ENCODE data around the gene TTC39C. TPM values are rescaled to one million over a fixed set of nuclear protein-coding genes. Genes with fewer than 3 reads are reported as not detected.
A peak's percentile ranks its signal among the peaks of the same experiment; 100 is the strongest.
"Not testable (repeated sequence)": the region's sequence is repeated elsewhere in the genome, so short reads cannot be mapped to it uniquely, and the experiment has no call there.

Gene TTC39C
- total RNA-seq, 1 donor from 2014 or later = 14.3 TPM

GRCh38 chr18:24023185-24023814, 8.7 kb downstream of the TTC39C start:
- peak; percentile 11 for DNase-seq (ENCODE audit: low spot score)
- no peak overlapping the region for H3K4me3 Mint-ChIP-seq (ENCODE audit: unreplicated experiment)
- no peak overlapping the region for H3K27ac Mint-ChIP-seq (ENCODE audit: unreplicated experiment)
- H3K27me3 Mint-ChIP-seq (ENCODE audit: unreplicated experiment) = no peaks in the 10 kb centered on the region
- TF ChIP-seq CTCF (IDR thresholded peaks at IDR 0.05; ENCODE audit: unreplicated experiment) = peak; percentile 14
- H3K4me1 Mint-ChIP-seq (ENCODE audit: unreplicated experiment) = peaks cover 13% of the 10 kb centered on the region
- H3K9me3 Mint-ChIP-seq (ENCODE audit: unreplicated experiment) = no peaks in the 10 kb centered on the region
- H3K36me3 Mint-ChIP-seq (ENCODE audit: low read depth, unreplicated experiment) = no peaks in the 10 kb centered on the region

GRCh38 chr18:24024425-24024824, 9.9 kb downstream of the TTC39C start:
- Mint-ChIP-seq H3K27ac (ENCODE audit: unreplicated experiment) (no peak overlapping the region), H3K36me3 (ENCODE audit: low read depth, unreplicated experiment) (no peaks in the 10 kb centered on the region), H3K4me3 (ENCODE audit: unreplicated experiment) (no peak overlapping the region), H3K27me3 (ENCODE audit: unreplicated experiment) (no peaks in the 10 kb centered on the region), H3K9me3 (ENCODE audit: unreplicated experiment) (no peaks in the 10 kb centered on the region), H3K4me1 (ENCODE audit: unreplicated experiment) (peaks cover 10% of the 10 kb centered on the region)
- no peak for TF ChIP-seq CTCF (IDR thresholded peaks at IDR 0.05; ENCODE audit: unreplicated experiment)
- DNase-seq (ENCODE audit: low spot score) = no peak

GRCh38 chr18:24026457-24026856, 11.9 kb downstream of the TTC39C start:
- no peak for DNase-seq (ENCODE audit: low spot score)
- Mint-ChIP-seq H3K27me3 (ENCODE audit: unreplicated experiment) (peaks cover 2% of the 10 kb centered on the region), H3K36me3 (ENCODE audit: low read depth, unreplicated experiment) (no peaks in the 10 kb centered on the region), H3K4me1 (ENCODE audit: unreplicated experiment) (peaks cover 11% of the 10 kb centered on the region), H3K9me3 (ENCODE audit: unreplicated experiment) (no peaks in the 10 kb centered on the region), H3K27ac (ENCODE audit: unreplicated experiment) (no peak overlapping the region), H3K4me3 (ENCODE audit: unreplicated experiment) (no peak overlapping the region)
- no peak for TF ChIP-seq CTCF (IDR thresholded peaks at IDR 0.05; ENCODE audit: unreplicated experiment)

GRCh38 chr18:24027156-24027827, 12.7 kb downstream of the TTC39C start:
- no peak for DNase-seq (ENCODE audit: low spot score)
- Mint-ChIP-seq H3K9me3 (ENCODE audit: unreplicated experiment) (no peaks in the 10 kb centered on the region), H3K4me1 (ENCODE audit: unreplicated experiment) (peaks cover 11% of the 10 kb centered on the region), H3K4me3 (ENCODE audit: unreplicated experiment) (no peak overlapping the region), H3K27me3 (ENCODE audit: unreplicated experiment) (peaks cover 3% of the 10 kb centered on the region), H3K27ac (ENCODE audit: unreplicated experiment) (no peak overlapping the region), H3K36me3 (ENCODE audit: low read depth, unreplicated experiment) (no peaks in the 10 kb centered on the region)
- no peak for TF ChIP-seq CTCF (IDR thresholded peaks at IDR 0.05; ENCODE audit: unreplicated experiment)

- not testable (repeated sequence) for DNase-seq (ENCODE audit: low spot score); H3K27me3 Mint-ChIP-seq (ENCODE audit: unreplicated experiment); H3K36me3 Mint-ChIP-seq (ENCODE audit: low read depth, unreplicated experiment); H3K27ac Mint-ChIP-seq (ENCODE audit: unreplicated experiment); H3K4me1 Mint-ChIP-seq (ENCODE audit: unreplicated experiment); H3K4me3 Mint-ChIP-seq (ENCODE audit: unreplicated experiment); H3K9me3 Mint-ChIP-seq (ENCODE audit: unreplicated experiment)
Measured at GRCh38 chr18:24028946-24029345, 14.4 kb downstream of the TTC39C start.

Measured in endothelial cell (in vitro differentiated cells).